Osteocyte (in vitro differentiated cells): Measurements from ENCODE around the gene ZSWIM5. TPM values are rescaled to one million over a fixed set of nuclear protein-coding genes. Genes with fewer than 3 reads are reported as not detected.

Experiments used
- DNase-seq: peaks from one replicate; pipeline ENCODE4 v3.0.0; 2021; ENCODE audit warnings: mixed read lengths; ENCODE audit not compliant: unreplicated experiment; ENCODE audit errors: extremely low spot score
- H3K27ac Mint-ChIP-seq: one replicate; pipeline ENCODE4 v1.8.0; 2021; ENCODE audit warnings: mild to moderate bottlenecking, mixed read lengths; ENCODE audit not compliant: unreplicated experiment
- H3K27me3 Mint-ChIP-seq: one replicate; pipeline ENCODE4 v1.8.0; 2021; ENCODE audit warnings: mixed read lengths; ENCODE audit not compliant: unreplicated experiment
- H3K36me3 Mint-ChIP-seq: one replicate; pipeline ENCODE4 v1.8.0; 2021; ENCODE audit warnings: mixed read lengths; ENCODE audit not compliant: unreplicated experiment
- H3K4me1 Mint-ChIP-seq: one replicate; pipeline ENCODE4 v1.8.0; 2021; ENCODE audit warnings: mixed read lengths; ENCODE audit not compliant: unreplicated experiment
- H3K4me3 Mint-ChIP-seq: one replicate; pipeline ENCODE4 v1.8.0; 2021; ENCODE audit warnings: mild to moderate bottlenecking, moderate library complexity, mixed read lengths; ENCODE audit not compliant: unreplicated experiment
- H3K9me3 Mint-ChIP-seq: one replicate; pipeline ENCODE4 v1.8.0; 2021; ENCODE audit warnings: mixed read lengths; ENCODE audit not compliant: unreplicated experiment
- total RNA-seq: library from RNA; stranded (reverse); gene quantifications from 2 replicates; pipeline ENCODE4 v1.2.1, GENCODE V29; 2021
- TF ChIP-seq, protein P1 (sequence below): fragments of 200-600 bp; sonication (generic); IDR thresholded peaks from 2 replicates; pipeline ENCODE4 v1.5.0; 2021; ENCODE audit warnings: antibody characterized with exemption, mild to moderate bottlenecking, moderate library complexity

ZSWIM5 gene
- total RNA-seq, 1 donor from 2014 or later: 0.73 TPM

DNA sequence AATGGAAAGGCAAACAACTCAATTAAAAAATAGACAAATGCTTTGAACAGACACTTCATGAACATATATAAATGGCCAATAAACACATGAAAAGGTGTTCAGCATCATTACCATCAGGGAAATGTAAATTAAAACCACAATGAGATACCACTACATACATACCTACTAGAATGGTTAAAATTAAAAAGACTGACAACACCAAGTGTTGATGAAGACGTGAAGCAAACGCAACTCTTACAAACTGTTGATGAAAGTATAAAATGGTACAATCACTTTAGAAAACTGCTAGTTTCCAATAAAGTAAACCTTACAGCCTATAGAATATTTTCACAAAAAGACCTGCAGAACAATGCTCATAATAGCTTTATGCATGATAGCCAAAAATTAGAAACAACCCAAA, 230.2 kb downstream of the ZSWIM5 start:
- DNase-seq: no peak
- H3K36me3 Mint-ChIP-seq: peaks cover 46% of the 10 kb centered on the region
- no peaks in the 10 kb centered on the region for H3K4me1 Mint-ChIP-seq
- no peaks in the 10 kb centered on the region for H3K27me3 Mint-ChIP-seq
- H3K9me3 Mint-ChIP-seq: peaks cover 12% of the 10 kb centered on the region
- TF ChIP-seq, protein P1, sequence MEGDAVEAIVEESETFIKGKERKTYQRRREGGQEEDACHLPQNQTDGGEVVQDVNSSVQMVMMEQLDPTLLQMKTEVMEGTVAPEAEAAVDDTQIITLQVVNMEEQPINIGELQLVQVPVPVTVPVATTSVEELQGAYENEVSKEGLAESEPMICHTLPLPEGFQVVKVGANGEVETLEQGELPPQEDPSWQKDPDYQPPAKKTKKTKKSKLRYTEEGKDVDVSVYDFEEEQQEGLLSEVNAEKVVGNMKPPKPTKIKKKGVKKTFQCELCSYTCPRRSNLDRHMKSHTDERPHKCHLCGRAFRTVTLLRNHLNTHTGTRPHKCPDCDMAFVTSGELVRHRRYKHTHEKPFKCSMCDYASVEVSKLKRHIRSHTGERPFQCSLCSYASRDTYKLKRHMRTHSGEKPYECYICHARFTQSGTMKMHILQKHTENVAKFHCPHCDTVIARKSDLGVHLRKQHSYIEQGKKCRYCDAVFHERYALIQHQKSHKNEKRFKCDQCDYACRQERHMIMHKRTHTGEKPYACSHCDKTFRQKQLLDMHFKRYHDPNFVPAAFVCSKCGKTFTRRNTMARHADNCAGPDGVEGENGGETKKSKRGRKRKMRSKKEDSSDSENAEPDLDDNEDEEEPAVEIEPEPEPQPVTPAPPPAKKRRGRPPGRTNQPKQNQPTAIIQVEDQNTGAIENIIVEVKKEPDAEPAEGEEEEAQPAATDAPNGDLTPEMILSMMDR: no peak
- H3K27ac Mint-ChIP-seq: no peak overlapping the region
- no peak overlapping the region for H3K4me3 Mint-ChIP-seq

GRCh38 chr1:44973645-44974044, 232.8 kb downstream of the ZSWIM5 start:
- Mint-ChIP-seq H3K36me3 (peaks cover 39% of the 10 kb centered on the region), H3K9me3 (peaks cover 12% of the 10 kb centered on the region), H3K27me3 (no peaks in the 10 kb centered on the region), H3K4me1 (peaks cover 5% of the 10 kb centered on the region), H3K4me3 (no peak overlapping the region), H3K27ac (no peak overlapping the region)
- TF ChIP-seq, protein P1: no peak
- no peak for DNase-seq

- Mint-ChIP-seq H3K27me3 (no peaks in the 10 kb centered on the region), H3K9me3 (no peaks in the 10 kb centered on the region), H3K27ac (peak overlapping the region; percentile 6), H3K36me3 (peaks cover 11% of the 10 kb centered on the region), H3K4me1 (peaks cover 13% of the 10 kb centered on the region), H3K4me3 (no peak overlapping the region)
- no peak for DNase-seq
- TF ChIP-seq, protein P1: no peak
These were observed 236.1 kb downstream of the ZSWIM5 start for GRCh38 chr1:44970317-44970716.

Other genes with a start within 250 kb of the ZSWIM5 start
- 29.8 and 30.2 TPM in 2 replicates for gene EIF2B3, start 220.0 kb downstream of the ZSWIM5 start, total RNA-seq
- 48.1 and 49.4 TPM in 2 replicates for gene HECTD3, start 195.3 kb downstream of the ZSWIM5 start, total RNA-seq
- 128 and 131 TPM in 2 replicates for gene UROD, start 194.4 kb downstream of the ZSWIM5 start, total RNA-seq
- 0.35 TPM in 1 of 2 replicates, not detected in the other for gene HPDL, start 120.3 kb upstream of the ZSWIM5 start, total RNA-seq
- 8.5 and 8.6 TPM in 2 replicates for gene TOE1, start 133.6 kb upstream of the ZSWIM5 start, total RNA-seq
- 19.9 and 25.1 TPM in 2 replicates for gene MUTYH, start 133.8 kb upstream of the ZSWIM5 start, total RNA-seq